Keratinocyte (primary cell): ENCODE results near the gene RTP3. TPM values are rescaled to one million over a fixed set of nuclear protein-coding genes. Genes with fewer than 3 reads are reported as not detected.

Experiments used
- DNase-seq: peaks from one replicate; pipeline ENCODE4 v3.0.0-alpha.2; 2011; ENCODE audit warnings: low read depth, missing footprints, low spot score
- FAIRE-seq: peaks from 2 replicates; lab custom pipeline; 2011; peaks lifted over from hg19 to GRCh38; lab: Jason Lieb, UNC
- H2AFZ ChIP-seq: 2 replicates; pipeline ENCODE4 v1.6.0; 2012; ENCODE audit warnings: low read length, control low read depth, inconsistent platforms; ENCODE audit not compliant: control insufficient read depth
- H3K27ac ChIP-seq: 2 replicates; pipeline ENCODE4 v1.5.1; 2011; ENCODE audit warnings: low read length; ENCODE audit not compliant: control insufficient read depth, insufficient read depth
- H3K27me3 ChIP-seq: 3 replicates; pipeline ENCODE4 v1.6.0; 2011; ENCODE audit warnings: low read length; ENCODE audit not compliant: control insufficient read depth, insufficient read depth; ENCODE audit errors: extremely low read depth
- H3K36me3 ChIP-seq, 2 experiments: 2 replicates in 1 of 2; 3 replicates in 1 of 2; pipeline ENCODE4 v1.5.1; 2011; ENCODE audit warnings: low read length in 2 of 2, mild to moderate bottlenecking in 1 of 2; ENCODE audit not compliant: control insufficient read depth in 2 of 2, insufficient read depth in 2 of 2; ENCODE audit errors: extremely low read depth in 1 of 2
- H3K4me1 ChIP-seq: 3 replicates; pipeline ENCODE4 v1.5.1; 2011; ENCODE audit warnings: low read length; ENCODE audit not compliant: control insufficient read depth, insufficient read depth; ENCODE audit errors: extremely low read depth
- H3K4me2 ChIP-seq: 3 replicates; pipeline ENCODE4 v1.6.0; 2011; ENCODE audit warnings: low read depth, low read length; ENCODE audit not compliant: control insufficient read depth, insufficient read depth; ENCODE audit errors: extremely low read depth
- H3K4me3 ChIP-seq, 3 experiments: fragments of 200-600 bp in 1 of 3; sonication (generic) in 1 of 3; 2 replicates in 2 of 3; 3 replicates in 1 of 3; pipeline ENCODE4 v1.5.1; 2011 to 2016; ENCODE audit warnings: low read length in 3 of 3, mild to moderate bottlenecking in 3 of 3, control low read depth in 2 of 3, inconsistent platforms in 1 of 3, low read depth in 1 of 3, mixed read lengths in 1 of 3, mixed run types in 1 of 3, moderate library complexity in 1 of 3; ENCODE audit not compliant: control insufficient read depth in 2 of 3, insufficient read depth in 2 of 3; ENCODE audit errors: extremely low read depth in 1 of 3
- H3K79me2 ChIP-seq: 2 replicates; pipeline ENCODE4 v1.6.0; 2012; ENCODE audit warnings: low read length; ENCODE audit not compliant: control insufficient read depth, insufficient read depth
- H3K9ac ChIP-seq: 3 replicates; pipeline ENCODE4 v1.6.0; 2011; ENCODE audit warnings: low read length; ENCODE audit not compliant: control insufficient read depth, insufficient read depth; ENCODE audit errors: extremely low read depth
- H3K9me1 ChIP-seq: 3 replicates; pipeline ENCODE4 v1.6.0; 2011; ENCODE audit warnings: low read length; ENCODE audit not compliant: control insufficient read depth, insufficient read depth; ENCODE audit errors: extremely low read depth
- H3K9me3 ChIP-seq: 2 replicates; pipeline ENCODE4 v1.5.1; 2012; ENCODE audit warnings: low read depth, low read length; ENCODE audit not compliant: control insufficient read depth
- H4K20me1 ChIP-seq: 3 replicates; pipeline ENCODE4 v1.6.0; 2011; ENCODE audit warnings: low read length; ENCODE audit not compliant: control insufficient read depth, insufficient read depth; ENCODE audit errors: extremely low read depth
- EZH2 ChIP-seq: IDR thresholded peaks from one replicate; pipeline ENCODE4 v1.6.1; 2012; ENCODE audit warnings: inconsistent platforms, mild to moderate bottlenecking, low read length, moderate library complexity
- dilution Hi-C: fragments of 300-500 bp; cut with MboI; formaldehyde crosslinking; loops from one replicate; pipeline ENCODE4 v1.7.0; 2020; ENCODE audit warnings: low sequenced_read_pairs; ENCODE audit not compliant: extremely low pct_ligation_motif_present
- polyA plus RNA-seq, 5 experiments: library from polyadenylated mRNA; depleted of rRNA in 3 of 5; stranded (reverse) in 3 of 5; stranded (forward) in 1 of 5; unstranded in 1 of 5; fragments of >200 nt; gene quantifications; 1 replicate in 1 of 5; 2 replicates in 3 of 5; 3 replicates in 1 of 5; pipeline versions ENCODE4 v1.2.1 to v1.2.3, GENCODE V29; 2011 to 2012; ENCODE audit warnings: missing spikeins in 2 of 5, low read depth in 1 of 5, low replicate concordance in 1 of 5
- TF ChIP-seq, protein P1 (sequence below), 3 experiments: IDR thresholded peaks in 1 of 3; conservative IDR thresholded peaks in 1 of 3; optimal IDR thresholded peaks in 1 of 3; 2 replicates in 2 of 3; 3 replicates in 1 of 3; pipeline versions ENCODE3 to v1.5.1; 2011; ENCODE audit warnings: low read length in 3 of 3, mild to moderate bottlenecking in 3 of 3, moderate library complexity in 2 of 3, control low read depth in 1 of 3, inconsistent platforms in 1 of 3; ENCODE audit not compliant: insufficient read depth in 2 of 3; ENCODE audit errors: extremely low read depth in 1 of 3

RTP3 gene
- polyA plus RNA-seq, 1 donor (not counting 4 experiments of a cell fraction or from before 2014, with no cell fraction given): not detected

DNA sequence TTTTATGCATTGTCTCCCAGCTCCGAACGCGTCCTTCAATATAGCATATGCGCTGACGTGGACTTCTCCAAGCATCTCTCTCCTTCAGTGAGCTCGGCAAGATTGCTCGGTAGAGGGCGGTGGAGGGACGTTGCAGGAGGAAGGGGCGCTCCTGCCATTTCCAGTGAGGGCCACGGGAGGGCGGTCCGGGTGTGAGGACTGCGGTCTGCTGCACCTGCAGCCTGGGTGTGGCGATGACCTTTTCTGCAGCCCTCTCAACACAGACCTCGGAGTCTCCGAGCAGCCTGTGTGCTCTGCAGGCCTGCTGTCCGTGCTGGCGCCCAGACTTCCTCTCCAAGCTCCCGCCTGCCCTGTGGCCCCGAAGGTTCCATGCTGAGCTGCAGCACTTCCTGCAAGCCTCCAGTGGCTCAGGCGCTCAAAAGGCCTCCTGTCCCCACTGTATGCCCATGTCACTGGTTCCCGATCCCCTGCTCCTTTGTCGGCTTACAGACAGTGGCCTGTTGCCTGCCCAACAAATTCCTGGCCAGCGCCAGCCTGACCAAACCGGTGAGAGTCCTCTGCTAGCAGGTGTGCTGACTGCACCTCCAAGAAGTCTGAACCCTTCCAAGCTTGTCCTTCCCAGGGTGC is 8.9 kb upstream of the RTP3 start:
- dilution Hi-C loops: loop anchor here (25.0 kb wide), 1 partner anchor 148 kb away; no protein-coding TSS in a partner anchor
- Histone ChIP-seq H3K79me2 (no peaks in the 10 kb centered on the region), H3K4me1 (peaks cover 13% of the 10 kb centered on the region), H3K9ac (no peak overlapping the region), H3K9me3 (no peaks in the 10 kb centered on the region), H4K20me1 (no peaks in the 10 kb centered on the region), H3K27ac (no peak overlapping the region), H3K4me3 (no peak overlapping the region), H3K27me3 (no peaks in the 10 kb centered on the region), H3K36me3 (no peaks in the 10 kb centered on the region), H3K9me1 (no peaks in the 10 kb centered on the region), H2AFZ (no peak overlapping the region), H3K4me2 (no peak overlapping the region)
- TF ChIP-seq, protein P1, sequence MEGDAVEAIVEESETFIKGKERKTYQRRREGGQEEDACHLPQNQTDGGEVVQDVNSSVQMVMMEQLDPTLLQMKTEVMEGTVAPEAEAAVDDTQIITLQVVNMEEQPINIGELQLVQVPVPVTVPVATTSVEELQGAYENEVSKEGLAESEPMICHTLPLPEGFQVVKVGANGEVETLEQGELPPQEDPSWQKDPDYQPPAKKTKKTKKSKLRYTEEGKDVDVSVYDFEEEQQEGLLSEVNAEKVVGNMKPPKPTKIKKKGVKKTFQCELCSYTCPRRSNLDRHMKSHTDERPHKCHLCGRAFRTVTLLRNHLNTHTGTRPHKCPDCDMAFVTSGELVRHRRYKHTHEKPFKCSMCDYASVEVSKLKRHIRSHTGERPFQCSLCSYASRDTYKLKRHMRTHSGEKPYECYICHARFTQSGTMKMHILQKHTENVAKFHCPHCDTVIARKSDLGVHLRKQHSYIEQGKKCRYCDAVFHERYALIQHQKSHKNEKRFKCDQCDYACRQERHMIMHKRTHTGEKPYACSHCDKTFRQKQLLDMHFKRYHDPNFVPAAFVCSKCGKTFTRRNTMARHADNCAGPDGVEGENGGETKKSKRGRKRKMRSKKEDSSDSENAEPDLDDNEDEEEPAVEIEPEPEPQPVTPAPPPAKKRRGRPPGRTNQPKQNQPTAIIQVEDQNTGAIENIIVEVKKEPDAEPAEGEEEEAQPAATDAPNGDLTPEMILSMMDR (optimal IDR thresholded peaks at IDR 0.05 in 1 of 3, IDR thresholded peaks at IDR 0.05 in 1 of 3, conservative IDR thresholded peaks at IDR 0.05 in 1 of 3; ENCODE audit: extremely low read depth in 1 of 3, insufficient read depth in 2 of 3, low read length in 3 of 3): peak; percentile 100
- no peak for TF ChIP-seq EZH2
- FAIRE-seq (peak; percentile 78), DNase-seq (peak; percentile 61)

DNA sequence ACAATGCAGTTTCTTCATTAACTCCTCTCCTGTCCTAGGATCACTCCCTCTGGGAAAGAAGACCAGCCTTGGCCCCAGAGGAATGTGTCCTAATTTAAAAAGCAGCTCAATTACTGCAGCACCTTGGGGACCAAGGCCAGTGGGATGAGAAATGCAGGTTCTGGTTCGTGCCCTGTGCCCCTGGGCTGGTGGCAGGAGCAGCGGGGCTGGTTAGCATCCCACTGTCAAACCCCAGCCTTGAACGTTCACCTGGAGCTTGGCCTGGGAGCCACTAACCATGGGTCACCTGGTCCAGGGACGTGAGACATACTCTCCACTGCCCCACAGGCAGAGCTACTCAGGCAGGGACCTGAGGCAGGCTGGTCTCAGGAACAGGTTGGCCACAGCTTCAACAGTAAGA is 8.4 kb upstream of the RTP3 start:
- no peak overlapping the region for H3K9ac ChIP-seq

More for the DNA sequence above, 8.4 kb upstream of the RTP3 start:
- Histone ChIP-seq H3K4me3 (no peak overlapping the region), H3K36me3 (no peaks in the 10 kb centered on the region), H3K9me1 (no peaks in the 10 kb centered on the region), H2AFZ (no peak overlapping the region), H3K27ac (no peak overlapping the region), H3K79me2 (no peaks in the 10 kb centered on the region), H3K9me3 (no peaks in the 10 kb centered on the region), H3K4me1 (peaks cover 13% of the 10 kb centered on the region), H4K20me1 (no peaks in the 10 kb centered on the region), H3K27me3 (no peaks in the 10 kb centered on the region), H3K4me2 (no peak overlapping the region)
- dilution Hi-C loops: loop anchor here (25.0 kb wide), 1 partner anchor 148 kb away; no protein-coding TSS in a partner anchor
- no peak for FAIRE-seq
- no peak for TF ChIP-seq EZH2
- TF ChIP-seq, protein P1 (optimal IDR thresholded peaks at IDR 0.05 in 1 of 3, IDR thresholded peaks at IDR 0.05 in 1 of 3, conservative IDR thresholded peaks at IDR 0.05 in 1 of 3; ENCODE audit: extremely low read depth in 1 of 3, insufficient read depth in 2 of 3, low read length in 3 of 3): no peak
- DNase-seq: no peak
